Gastroesophageal sphincter (tissue), 3 donors: ENCODE measurements around the gene CRYGD.

Experiments used
- POLR2A ChIP-seq, 2 donors: fragments of 450-650 bp; IDR thresholded peaks; one replicate each; pipeline ENCODE4 v1.6.1; 2017; ENCODE audit warnings: antibody characterized with exemption in 2 of 2, mild to moderate bottlenecking in 2 of 2, moderate library complexity in 1 of 2
- POLR2AphosphoS5 ChIP-seq: sonication (generic); formaldehyde crosslinking; IDR thresholded peaks from one replicate; pipeline ENCODE4 v1.6.1; 2017; ENCODE audit warnings: antibody characterized with exemption
- TF ChIP-seq, protein P1 (sequence below), 4 experiments: fragments of 200-600 bp in 2 of 4; fragments of 450-650 bp in 2 of 4; sonication (generic) in 1 of 4; IDR thresholded peaks; one replicate each; pipeline ENCODE4 v1.5.1; 2017 to 2019; ENCODE audit warnings: antibody characterized with exemption in 4 of 4, mild to moderate bottlenecking in 2 of 4, moderate library complexity in 2 of 4

DNA sequence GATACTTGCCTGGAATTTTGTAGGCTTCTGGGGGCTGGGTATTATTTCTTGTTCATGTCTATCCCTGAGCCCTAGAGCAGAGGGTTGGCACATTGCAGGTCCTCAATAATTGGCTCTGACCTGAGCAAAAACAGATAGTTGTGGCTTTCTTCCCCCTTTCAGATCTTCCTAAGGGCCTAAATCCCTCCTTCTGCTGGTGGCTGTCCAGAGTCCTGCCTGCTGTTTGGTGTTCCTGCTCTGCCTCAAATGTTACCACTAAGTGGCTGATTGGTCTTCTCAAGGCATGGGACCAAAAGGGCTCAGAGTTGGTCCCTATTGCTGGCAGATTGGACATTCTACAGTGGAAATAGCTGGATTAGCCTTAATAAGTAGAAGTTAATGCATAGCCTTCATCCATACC is 22.7 kb upstream of the CRYGD start:
- TF ChIP-seq, protein P1, sequence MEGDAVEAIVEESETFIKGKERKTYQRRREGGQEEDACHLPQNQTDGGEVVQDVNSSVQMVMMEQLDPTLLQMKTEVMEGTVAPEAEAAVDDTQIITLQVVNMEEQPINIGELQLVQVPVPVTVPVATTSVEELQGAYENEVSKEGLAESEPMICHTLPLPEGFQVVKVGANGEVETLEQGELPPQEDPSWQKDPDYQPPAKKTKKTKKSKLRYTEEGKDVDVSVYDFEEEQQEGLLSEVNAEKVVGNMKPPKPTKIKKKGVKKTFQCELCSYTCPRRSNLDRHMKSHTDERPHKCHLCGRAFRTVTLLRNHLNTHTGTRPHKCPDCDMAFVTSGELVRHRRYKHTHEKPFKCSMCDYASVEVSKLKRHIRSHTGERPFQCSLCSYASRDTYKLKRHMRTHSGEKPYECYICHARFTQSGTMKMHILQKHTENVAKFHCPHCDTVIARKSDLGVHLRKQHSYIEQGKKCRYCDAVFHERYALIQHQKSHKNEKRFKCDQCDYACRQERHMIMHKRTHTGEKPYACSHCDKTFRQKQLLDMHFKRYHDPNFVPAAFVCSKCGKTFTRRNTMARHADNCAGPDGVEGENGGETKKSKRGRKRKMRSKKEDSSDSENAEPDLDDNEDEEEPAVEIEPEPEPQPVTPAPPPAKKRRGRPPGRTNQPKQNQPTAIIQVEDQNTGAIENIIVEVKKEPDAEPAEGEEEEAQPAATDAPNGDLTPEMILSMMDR (IDR thresholded peaks at IDR 0.05), result no peak
- TF ChIP-seq POLR2A (IDR thresholded peaks at IDR 0.05), result no peak
- TF ChIP-seq POLR2AphosphoS5, result no peak
